ENCODE measurements around the gene LRGUK.

DNA sequence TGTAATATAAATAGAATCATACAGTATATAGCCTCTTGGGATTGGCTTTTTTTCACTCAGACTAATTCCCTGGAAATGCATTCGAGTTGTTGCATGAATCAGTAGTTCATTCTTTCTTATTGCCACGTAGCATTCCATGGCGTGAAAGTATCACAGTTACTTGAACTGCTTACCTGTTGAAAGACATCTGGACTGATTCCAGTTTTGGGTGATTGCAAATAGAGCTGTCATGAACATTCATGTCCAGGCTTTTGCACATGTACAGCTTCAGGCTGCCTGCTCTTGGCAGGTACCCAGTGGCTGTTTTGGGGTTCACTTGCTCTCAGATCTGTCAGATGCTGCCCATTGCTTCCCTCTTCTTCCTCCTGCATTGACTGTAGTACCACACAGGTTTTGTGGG lies 54.9 kb downstream of the LRGUK start:
- TF ChIP-seq CTCF (tag by site-specific recombination; IDR thresholded peaks at IDR 0.05): no peak
- TF ChIP-seq HOXA7 (CRISPR knock-in tag; IDR thresholded peaks at IDR 0.05; ENCODE audit: borderline replicate concordance): no peak

Data from HEK293 (cell line).